Retinal pigment epithelial cell (primary cell): ENCODE data around the gene IRF2BP1.

Experiments used
- DNase-seq: peaks from one replicate; pipeline ENCODE4 v3.0.0-alpha.2; 2010; ENCODE audit warnings: low read depth
- H3K4me3 ChIP-seq: 2 replicates; pipeline ENCODE4 v1.5.1; 2011; ENCODE audit warnings: mild to moderate bottlenecking, low read length, control low read depth, moderate library complexity
- CTCF ChIP-seq: conservative IDR thresholded peaks from 2 replicates; pipeline ENCODE4 v1.5.1; 2011; ENCODE audit warnings: low read depth, low read length, control low read depth, inconsistent platforms

Gene IRF2BP1

GRCh38 chr19:45927565-45928261 lies 41.8 kb upstream of the IRF2BP1 start:
- DNase-seq, result peak; percentile 37
- no peak for TF ChIP-seq CTCF
- H3K4me3 ChIP-seq, result no peak overlapping the region

GRCh38 chr19:45924891-45925447 lies 39.0 kb upstream of the IRF2BP1 start:
- DNase-seq, result no peak
- H3K4me3 ChIP-seq, result no peak overlapping the region
- TF ChIP-seq CTCF, result no peak

GRCh38 chr19:45922281-45922680 lies 36.3 kb upstream of the IRF2BP1 start:
- DNase-seq, result no peak
- no peak overlapping the region for H3K4me3 ChIP-seq
- peak; percentile 28 for TF ChIP-seq CTCF

GRCh38 chr19:45920458-45920857 lies 34.5 kb upstream of the IRF2BP1 start:
- no peak for TF ChIP-seq CTCF
- no peak for DNase-seq
- H3K4me3 ChIP-seq, result no peak overlapping the region

GRCh38 chr19:45919678-45920077 lies 33.7 kb upstream of the IRF2BP1 start:
- H3K4me3 ChIP-seq, result no peak overlapping the region
- TF ChIP-seq CTCF, result no peak
- no peak for DNase-seq

GRCh38 chr19:45918721-45919120 lies 32.8 kb upstream of the IRF2BP1 start:
- no peak for DNase-seq
- H3K4me3 ChIP-seq, result no peak overlapping the region
- no peak for TF ChIP-seq CTCF
